HG03280 (cell line): ENCODE measurements around the gene KIF13A.
"Not testable (repeated sequence)": the region's sequence is repeated elsewhere in the genome, so short reads cannot be mapped to it uniquely, and the experiment has no call there.

Source experiments
- ATAC-seq: cut with Tn5 transposase; IDR thresholded peaks from one replicate; pipeline ENCODE4 v1.9.1; 2021; ENCODE audit warnings: mild to moderate bottlenecking, moderate library complexity; ENCODE audit not compliant: unreplicated experiment

The KIF13A gene

DNA sequence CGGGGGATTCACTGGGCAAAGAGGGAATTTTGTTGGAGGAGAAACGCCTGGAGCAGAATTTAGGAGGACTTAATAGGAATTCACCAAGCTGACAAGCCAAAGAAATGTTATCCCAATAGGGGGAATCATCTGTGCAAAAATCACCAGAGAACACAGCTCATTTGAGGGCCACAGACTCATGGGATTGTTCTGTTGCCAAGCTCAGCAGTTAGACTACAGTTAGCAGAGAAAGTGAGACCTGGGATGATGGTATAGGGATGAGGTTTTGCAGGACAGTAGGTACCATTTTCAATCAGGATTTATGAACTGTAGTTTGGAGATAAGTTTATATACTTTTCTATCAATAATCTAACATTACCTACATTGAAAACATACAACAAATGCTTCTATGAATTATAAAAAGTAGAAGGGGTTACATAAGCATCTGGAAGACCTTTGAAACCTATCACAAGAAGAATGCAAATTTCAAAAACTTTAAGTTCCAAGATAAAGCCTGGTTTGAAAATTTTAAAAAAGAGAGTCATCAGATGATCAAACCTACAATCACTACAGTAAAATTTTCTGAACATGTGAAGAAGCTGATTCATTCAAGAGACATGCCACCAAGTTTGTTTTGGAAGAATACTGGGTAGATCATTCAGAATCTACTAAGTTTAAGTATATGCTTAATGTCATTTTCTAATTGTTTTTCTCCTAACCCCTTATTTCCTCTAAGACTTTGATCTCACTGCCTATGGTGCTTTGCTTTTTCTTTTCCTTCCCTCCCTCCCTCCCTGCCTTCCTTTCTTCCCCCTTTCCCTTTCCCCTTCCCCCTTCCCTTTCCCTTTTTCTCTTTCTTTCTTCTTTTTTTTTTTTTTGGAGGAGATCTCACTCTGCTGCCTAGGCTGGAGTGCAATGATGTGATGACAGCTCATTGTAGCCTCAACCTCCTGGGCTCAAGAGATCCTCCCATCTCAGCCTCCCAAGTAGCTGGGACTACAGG lies 81.5 kb downstream of the KIF13A start:
- no peak for ATAC-seq

DNA sequence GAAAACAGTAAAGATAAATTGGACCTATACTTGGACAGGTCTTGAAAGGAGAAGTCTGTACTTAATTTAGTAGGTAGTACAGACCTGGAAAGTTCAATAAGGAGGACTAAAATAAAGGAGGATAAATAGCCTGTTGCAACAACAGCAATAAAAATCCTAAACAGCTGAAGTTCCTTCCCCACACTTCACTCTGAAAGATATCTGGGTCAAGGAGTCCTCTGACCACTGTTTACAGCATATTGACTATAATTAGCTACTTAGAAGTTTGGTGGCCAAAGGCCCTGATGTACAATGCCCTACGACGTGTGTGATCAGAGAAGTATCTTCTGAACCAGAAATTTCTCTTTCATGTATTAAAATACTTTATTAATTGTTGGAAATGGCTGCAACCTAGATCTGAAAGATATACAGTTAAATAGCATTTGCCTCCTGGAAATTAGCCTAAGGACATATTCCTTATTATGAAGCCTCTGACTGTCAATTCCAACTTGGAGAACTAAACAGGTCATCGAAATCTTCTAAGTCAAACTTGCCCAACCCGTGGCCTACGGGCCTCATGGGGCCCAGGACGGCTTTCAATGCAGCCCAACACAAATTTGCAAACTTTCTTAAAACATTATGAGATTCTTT lies 82.8 kb downstream of the KIF13A start:
- ATAC-seq: no peak

- no peak for ATAC-seq
These were observed 84.5 kb downstream of the KIF13A start for GRCh38 chr6:17902974-17903373.

GRCh38 chr6:17901493-17901892 lies 85.9 kb downstream of the KIF13A start:
- no peak for ATAC-seq

GRCh38 chr6:17900011-17900410 lies 87.4 kb downstream of the KIF13A start:
- ATAC-seq: no peak

- no peak for ATAC-seq
These were observed 87.9 kb downstream of the KIF13A start for GRCh38 chr6:17899491-17899890.

DNA sequence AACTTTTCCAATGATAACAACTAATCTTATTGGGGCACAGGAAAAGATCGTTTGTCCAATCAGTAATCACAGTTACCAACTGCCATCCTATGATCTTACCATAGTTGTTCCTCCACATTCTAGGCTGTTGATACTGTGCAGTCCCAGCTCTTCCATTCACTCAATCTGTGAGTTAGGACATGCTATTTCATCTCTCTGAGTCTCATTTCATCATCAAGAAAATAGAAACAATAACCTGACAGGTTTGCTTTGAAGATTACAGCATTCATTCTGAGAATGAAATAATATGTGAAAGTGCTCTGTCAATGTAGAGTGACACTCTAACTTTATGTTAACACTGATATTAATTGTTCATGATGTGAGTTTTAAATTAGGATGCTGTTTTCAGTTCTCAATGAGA lies 89.8 kb downstream of the KIF13A start:
- no peak for ATAC-seq

- ATAC-seq: no peak
These were observed 92.5 kb downstream of the KIF13A start for GRCh38 chr6:17894905-17895304.

DNA sequence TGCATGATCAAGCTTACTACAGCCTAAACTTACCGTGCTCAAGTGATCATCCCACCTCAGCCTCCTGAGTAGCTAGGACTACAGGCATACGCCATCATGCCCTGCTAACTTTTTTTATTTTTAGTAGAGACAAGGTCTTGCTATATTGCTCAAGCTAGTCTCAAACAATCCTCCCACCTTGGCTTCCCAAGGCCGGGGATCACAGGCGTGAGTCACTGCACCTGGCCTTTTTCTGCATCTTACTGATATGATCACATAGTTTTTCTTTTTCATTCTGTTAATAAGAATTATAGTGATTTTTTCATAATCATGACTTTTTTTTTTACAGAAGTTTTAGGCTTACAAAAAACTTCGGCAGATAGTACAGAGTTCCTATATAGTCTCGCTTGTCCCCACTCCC lies 93.2 kb downstream of the KIF13A start:
- no peak for ATAC-seq

DNA sequence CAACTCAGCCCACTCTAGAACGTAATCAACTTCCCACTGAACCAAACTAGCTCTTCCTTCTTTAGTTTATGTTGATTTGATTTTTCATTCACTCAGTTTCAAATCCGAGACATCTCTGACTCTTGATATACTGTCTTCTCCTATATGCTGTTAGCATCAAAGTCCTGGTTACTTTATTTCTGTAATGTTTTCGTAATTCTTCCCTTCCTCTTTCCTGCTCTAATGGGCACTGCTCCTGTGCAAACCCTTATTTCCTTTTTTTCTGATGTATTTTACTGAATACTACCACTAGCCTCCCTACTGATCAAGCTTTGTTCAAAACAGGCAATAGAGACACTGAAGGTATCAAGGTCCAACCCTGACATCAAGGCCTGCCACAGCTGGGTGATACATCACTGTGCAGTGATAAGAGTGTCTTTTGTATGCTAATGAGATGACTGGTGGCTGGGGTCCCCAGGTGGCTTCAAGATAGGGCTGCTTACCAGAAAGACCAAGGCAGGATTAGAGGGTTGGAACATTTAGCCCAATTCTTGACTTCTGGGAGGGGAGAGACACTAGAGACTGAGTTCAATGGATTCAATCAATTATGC lies 95.2 kb downstream of the KIF13A start:
- ATAC-seq: no peak

DNA sequence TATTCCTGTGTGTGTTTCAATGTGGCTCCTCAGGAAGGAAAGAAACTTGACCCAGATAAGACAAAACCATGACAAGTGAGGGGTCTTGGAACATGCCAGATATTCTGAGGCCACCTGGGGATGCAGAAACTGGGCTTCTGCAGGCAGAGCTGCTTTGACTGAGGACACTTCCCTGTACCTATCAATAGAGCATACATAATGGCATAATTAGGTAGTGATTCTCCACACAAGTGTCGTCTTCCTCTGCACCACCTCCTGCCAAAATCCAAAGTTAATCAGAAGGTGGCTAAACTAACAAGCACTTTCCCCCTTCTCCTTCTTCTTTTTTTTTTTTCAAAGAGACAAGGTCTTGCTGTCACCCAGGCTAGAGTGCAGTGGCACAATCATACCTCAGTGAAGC lies 97.1 kb downstream of the KIF13A start:
- no peak for ATAC-seq

GRCh38 chr6:17889777-17890176 lies 97.7 kb downstream of the KIF13A start:
- not testable (repeated sequence) for ATAC-seq

DNA sequence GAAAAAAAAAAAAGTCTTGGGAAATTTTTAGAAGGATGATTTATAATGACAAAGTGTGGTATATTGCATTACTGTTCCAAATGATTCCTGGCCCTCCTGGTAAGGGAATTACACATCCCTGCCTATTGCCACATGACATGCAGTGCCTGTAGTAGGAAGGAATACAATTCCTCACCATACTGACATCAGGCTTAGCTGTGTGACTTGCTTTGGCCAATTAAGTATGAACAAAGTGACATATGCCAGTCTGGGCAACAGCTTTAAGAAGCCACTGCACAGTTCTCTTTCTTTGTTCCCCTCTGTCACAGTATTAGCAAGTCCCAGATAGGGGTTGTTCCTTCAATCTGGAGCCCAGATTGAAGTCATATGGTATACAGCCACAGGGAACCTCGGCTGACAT lies 100.5 kb downstream of the KIF13A start:
- no peak for ATAC-seq

- no peak for ATAC-seq
These were observed 101.4 kb downstream of the KIF13A start for GRCh38 chr6:17885889-17886576.

GRCh38 chr6:17884498-17885478 lies 102.6 kb downstream of the KIF13A start:
- peak; percentile 80 for ATAC-seq

DNA sequence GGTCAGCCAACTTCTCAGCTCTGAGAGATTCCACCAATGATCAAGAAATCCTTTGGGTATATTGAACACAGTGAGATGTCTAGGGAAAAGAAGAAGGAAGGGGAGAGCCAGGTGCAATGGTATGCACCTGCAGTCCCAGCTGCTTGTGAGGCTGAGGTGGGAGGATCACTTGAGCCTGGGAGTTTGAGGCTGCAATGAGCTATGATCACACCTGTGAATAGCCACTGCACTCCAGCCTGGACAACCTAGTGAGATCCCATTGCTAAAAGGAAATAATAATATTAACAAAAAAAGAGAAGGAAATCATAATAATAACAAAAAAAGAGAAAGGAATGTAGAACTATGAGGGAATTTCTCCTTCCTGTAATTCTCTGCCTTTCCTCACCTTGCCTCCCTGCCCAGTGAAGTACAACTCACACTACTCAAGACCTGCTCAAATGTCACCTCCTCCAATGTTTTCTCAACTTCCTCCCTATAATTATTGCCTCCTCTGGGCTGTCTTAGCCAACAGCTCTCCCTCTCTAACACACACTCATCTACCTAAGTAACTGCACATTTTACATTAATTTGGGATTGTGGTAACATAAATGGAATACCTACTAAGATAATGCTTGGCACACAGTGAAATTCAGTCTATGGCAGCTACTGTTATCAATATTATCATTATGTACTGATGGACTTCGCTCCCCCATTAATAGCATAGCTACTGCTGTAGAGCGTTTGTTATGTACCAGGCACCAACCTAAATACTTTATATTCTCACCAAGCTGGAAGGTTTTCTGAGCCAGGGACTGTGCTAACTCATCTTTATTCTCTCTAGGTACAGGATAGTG lies 103.6 kb downstream of the KIF13A start:
- no peak for ATAC-seq

- ATAC-seq: no peak
These were observed 106.2 kb downstream of the KIF13A start for GRCh38 chr6:17881085-17881858.

DNA sequence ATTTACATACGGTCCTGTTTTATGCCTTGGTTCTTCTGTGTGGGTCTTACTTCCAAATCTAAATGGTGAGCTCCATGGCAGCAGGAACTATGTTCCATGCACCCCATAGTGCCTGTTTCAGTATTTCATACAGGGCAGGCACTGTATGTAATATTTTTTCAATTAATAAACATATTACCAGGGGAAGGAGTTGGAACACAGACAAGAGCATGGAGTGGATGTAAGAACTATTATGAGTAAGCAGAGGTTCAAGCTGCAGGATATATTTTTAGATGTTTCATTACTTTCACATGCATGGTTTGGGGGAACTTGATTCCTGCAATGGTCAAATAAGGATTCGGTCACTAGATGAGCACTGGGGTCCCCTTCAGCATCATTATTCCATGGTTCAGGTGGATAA lies 108.3 kb downstream of the KIF13A start:
- no peak for ATAC-seq
